Thoracic aorta (tissue), 2 donors: ENCODE data around the gene MEGF8. TPM values are rescaled to one million over a fixed set of nuclear protein-coding genes. Genes with fewer than 3 reads are reported as not detected.

Source experiments
- ATAC-seq: fragments of 150-250 bp; one replicate; pipeline ENCODE4 v1.8.0; 2017; ENCODE audit warnings: low read depth; ENCODE audit not compliant: insufficient number of reproducible peaks, low FRiP score
- DNase-seq: peaks from one replicate; pipeline ENCODE4 v3.0.0-alpha.2; 2020; ENCODE audit warnings: low spot score
- H3K27ac ChIP-seq, 2 donors: fragments of 200-600 bp; sonication (generic); 1 replicate in 1 of 2; 2 replicates in 1 of 2; pipeline ENCODE4 v1.5.1; 2016; ENCODE audit warnings: mild to moderate bottlenecking in 2 of 2, moderate library complexity in 2 of 2
- H3K27me3 ChIP-seq: fragments of 200-600 bp; sonication (generic); replicated peaks from 2 replicates; pipeline ENCODE4 v1.6.0; 2016; ENCODE audit warnings: mild to moderate bottlenecking; ENCODE audit not compliant: insufficient read depth
- H3K36me3 ChIP-seq: fragments of 200-600 bp; sonication (generic); one replicate; pipeline ENCODE4 v1.5.1; 2016
- H3K4me1 ChIP-seq, 2 donors: fragments of 200-600 bp; sonication (generic); 1 replicate in 1 of 2; 2 replicates in 1 of 2; pipeline versions ENCODE4 v1.5.1 to v1.6.0; 2016; ENCODE audit warnings: low read depth in 2 of 2, mild to moderate bottlenecking in 1 of 2; ENCODE audit not compliant: control insufficient read depth in 1 of 2
- H3K4me3 ChIP-seq: fragments of 200-600 bp; sonication (generic); 2 replicates; pipeline ENCODE4 v1.5.1; 2016; ENCODE audit warnings: mild to moderate bottlenecking
- H3K9me3 ChIP-seq: fragments of 200-600 bp; sonication (generic); 2 replicates; pipeline ENCODE4 v1.5.1; 2016
- total RNA-seq, 2 donors: library from RNA; depleted of rRNA; stranded (reverse); fragments of >200 nt; gene quantifications; one replicate each; pipeline versions ENCODE4 v1.1.0 to v1.2.3, GENCODE V29; 2016
- TF ChIP-seq, protein P1 (sequence below): fragments of 200-600 bp; sonication (generic); IDR thresholded peaks from one replicate; pipeline ENCODE4 v1.5.1; 2019; ENCODE audit warnings: antibody characterized with exemption

MEGF8 gene
- total RNA-seq, 2 donors from 2014 or later, result 19.5 to 24.4 TPM

DNA sequence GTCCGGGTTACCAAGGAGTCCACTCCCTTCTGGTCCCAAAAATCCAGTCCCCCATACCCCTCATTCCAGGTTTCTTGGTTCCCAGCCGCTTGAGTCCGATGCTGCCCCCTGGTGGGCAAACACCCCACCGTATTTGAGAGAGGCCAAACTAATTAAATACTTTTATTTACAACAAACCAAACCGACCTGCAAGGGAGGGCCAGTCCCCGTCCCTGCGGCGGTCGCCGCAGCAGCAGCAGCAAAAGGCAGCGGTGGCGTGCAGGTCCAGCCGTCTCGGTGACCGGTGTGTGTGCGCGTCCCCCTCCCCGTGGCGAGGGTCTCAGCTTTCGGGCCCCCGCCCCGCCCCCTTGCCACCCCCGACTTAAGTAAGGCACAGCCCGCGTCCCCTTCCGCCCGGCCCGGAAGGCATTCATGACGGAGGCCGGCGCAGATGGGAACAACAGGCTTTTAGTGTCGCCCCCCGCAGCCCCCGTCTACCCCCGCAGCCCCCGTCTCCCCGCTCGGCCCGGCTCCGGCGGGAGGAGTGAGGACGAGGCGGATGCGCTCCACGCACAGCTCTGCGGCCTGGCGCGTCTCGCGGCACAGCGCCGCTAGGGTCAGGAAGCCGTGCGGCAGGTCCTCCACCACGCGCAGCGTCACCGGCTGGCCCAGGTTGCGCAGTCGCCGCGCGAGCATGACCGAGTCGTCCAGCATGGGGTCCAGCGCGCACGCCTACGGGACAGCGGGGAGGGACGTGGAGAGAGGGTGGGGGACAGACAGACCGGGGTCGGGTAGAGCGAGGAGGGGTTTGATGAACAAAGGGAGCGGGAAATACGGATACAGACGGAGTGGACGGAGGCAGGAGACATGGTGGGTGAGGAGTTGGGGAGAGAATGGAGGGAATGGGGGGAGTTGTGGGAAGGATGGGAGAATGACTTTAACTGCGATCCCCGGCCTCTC, 76.2 kb downstream of the MEGF8 start:
- no peaks in the 10 kb centered on the region for H3K36me3 ChIP-seq
- H3K27ac ChIP-seq, result no peak overlapping the region

DNA sequence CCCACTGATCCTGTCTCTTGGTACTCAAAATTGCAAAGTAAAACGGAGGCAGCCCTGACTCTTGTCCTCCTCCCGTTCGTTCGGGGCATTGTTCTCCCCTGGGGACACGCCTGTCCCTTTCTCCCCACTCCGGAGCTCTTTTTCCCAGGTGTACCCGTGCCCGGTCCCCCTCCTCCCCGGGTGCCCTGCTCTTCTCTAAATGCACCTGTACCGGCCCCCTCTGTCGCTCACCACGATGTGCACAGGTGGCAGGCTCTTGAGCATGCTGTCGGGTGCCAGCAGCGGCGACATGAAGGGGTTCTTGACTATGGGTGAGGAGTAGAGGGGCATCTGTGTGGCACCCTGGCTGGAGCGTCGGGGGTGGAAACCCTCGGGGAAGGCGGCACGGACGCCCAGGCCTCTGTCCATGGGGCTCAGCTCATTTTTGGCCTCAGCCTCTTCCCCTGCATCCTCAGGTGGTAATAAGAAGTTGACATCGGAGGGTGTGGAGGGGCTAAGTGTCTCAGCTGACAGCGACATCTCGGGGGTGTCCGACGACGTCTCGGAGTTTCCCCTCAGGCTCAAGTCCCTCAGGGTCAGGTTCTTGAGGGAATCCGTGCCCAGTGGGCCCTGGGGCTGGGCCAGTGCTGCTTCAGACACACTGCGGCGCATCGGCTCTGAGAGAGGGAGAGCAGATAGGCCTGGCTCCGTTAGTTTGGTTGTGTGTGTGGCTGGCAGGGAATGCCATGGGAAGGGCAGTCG, 77.1 kb downstream of the MEGF8 start:
- TF ChIP-seq, protein P1, sequence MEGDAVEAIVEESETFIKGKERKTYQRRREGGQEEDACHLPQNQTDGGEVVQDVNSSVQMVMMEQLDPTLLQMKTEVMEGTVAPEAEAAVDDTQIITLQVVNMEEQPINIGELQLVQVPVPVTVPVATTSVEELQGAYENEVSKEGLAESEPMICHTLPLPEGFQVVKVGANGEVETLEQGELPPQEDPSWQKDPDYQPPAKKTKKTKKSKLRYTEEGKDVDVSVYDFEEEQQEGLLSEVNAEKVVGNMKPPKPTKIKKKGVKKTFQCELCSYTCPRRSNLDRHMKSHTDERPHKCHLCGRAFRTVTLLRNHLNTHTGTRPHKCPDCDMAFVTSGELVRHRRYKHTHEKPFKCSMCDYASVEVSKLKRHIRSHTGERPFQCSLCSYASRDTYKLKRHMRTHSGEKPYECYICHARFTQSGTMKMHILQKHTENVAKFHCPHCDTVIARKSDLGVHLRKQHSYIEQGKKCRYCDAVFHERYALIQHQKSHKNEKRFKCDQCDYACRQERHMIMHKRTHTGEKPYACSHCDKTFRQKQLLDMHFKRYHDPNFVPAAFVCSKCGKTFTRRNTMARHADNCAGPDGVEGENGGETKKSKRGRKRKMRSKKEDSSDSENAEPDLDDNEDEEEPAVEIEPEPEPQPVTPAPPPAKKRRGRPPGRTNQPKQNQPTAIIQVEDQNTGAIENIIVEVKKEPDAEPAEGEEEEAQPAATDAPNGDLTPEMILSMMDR, result no peak
- ATAC-seq (no peak), DNase-seq (no peak)
- Histone ChIP-seq H3K27me3 (no peaks in the 10 kb centered on the region), H3K9me3 (no peaks in the 10 kb centered on the region), H3K27ac (no peak overlapping the region), H3K36me3 (no peaks in the 10 kb centered on the region), H3K4me3 (peak overlapping the region; percentile 80), H3K4me1 (peaks cover 7 to 17% of the 10 kb centered on the region in 2 donors)

More for the DNA sequence above, 76.2 kb downstream of the MEGF8 start:
- peak overlapping the region; percentile 80 for H3K4me3 ChIP-seq
- TF ChIP-seq, protein P1, result peak; percentile 80
- H3K4me1 ChIP-seq, result peaks cover 8 to 21% of the 10 kb centered on the region in 2 donors
- H3K9me3 ChIP-seq, result no peaks in the 10 kb centered on the region
- ATAC-seq, result no peak
- H3K27me3 ChIP-seq, result no peaks in the 10 kb centered on the region
- DNase-seq, result no peak

DNA sequence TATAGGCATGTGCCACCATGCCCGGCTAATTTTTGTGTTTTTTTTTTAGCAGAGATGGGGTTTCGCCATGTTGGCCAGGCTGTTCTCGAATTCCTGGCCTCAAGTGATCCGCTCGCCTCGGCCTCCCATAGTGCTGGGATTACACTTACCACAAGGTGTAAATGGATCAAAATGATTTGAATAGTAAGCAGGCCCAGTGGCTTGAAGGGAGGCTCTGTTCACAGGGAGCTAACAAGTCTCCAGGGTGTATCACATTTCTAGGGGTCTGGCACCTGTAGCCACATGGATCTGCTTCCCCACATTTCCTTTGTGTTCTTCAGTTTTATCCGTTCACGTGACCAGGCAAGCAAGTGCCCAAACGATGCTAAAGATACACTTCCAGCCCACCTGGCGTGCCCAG, 78.2 kb downstream of the MEGF8 start:
- H3K4me1 ChIP-seq, result peaks cover 3 to 13% of the 10 kb centered on the region in 2 donors
- no peak overlapping the region for H3K4me3 ChIP-seq
- TF ChIP-seq, protein P1, result no peak
- no peak overlapping the region for H3K27ac ChIP-seq
- H3K27me3 ChIP-seq, result no peaks in the 10 kb centered on the region
- no peaks in the 10 kb centered on the region for H3K9me3 ChIP-seq
- no peaks in the 10 kb centered on the region for H3K36me3 ChIP-seq
- DNase-seq, result no peak
- ATAC-seq, result no peak

DNA sequence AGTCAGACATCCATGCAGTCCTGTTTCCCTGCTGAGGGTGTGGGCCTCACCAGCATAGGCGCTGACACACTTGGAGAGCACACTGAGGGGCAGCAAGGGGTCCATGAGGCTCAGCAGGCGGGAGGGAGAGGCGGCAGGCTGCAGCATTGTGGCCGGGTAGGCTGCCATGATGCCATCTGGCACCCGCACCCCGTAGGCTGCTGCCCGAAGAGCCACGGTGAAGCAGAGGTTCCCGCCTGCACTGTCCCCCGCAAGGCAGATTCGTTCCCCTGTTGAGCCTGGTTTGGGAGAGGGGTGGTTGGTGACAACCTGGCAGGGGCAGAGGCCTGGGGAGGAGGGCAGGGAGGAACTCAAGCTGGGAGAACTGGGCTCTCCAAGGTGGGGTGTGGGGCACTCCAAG, 80.7 kb downstream of the MEGF8 start:
- Histone ChIP-seq H3K27ac (no peak overlapping the region), H3K4me1 (peaks cover under 1 to 9% of the 10 kb centered on the region in 2 donors), H3K4me3 (no peak overlapping the region), H3K9me3 (no peaks in the 10 kb centered on the region), H3K36me3 (no peaks in the 10 kb centered on the region), H3K27me3 (no peaks in the 10 kb centered on the region)
- TF ChIP-seq, protein P1, result no peak
- ATAC-seq (no peak), DNase-seq (no peak)
